GM23338 (cell line): ENCODE data around the gene ZNF555. TPM values are rescaled to one million over a fixed set of nuclear protein-coding genes. Genes with fewer than 3 reads are reported as not detected.

Experiments
- ATAC-seq: fragments of 200-7000 bp; cut with Tn5 transposase; 3 replicates; pipeline ENCODE4 v1.9.1; 2020
- DNase-seq: peaks from one replicate; pipeline ENCODE4 v3.0.0-alpha.2; 2015; ENCODE audit warnings: low spot score
- H2AFZ ChIP-seq: fragments of 200-600 bp; sonication (generic); 2 replicates; pipeline ENCODE4 v1.8.0; 2016; ENCODE audit warnings: antibody characterized with exemption, mild to moderate bottlenecking, moderate library complexity
- H3F3A ChIP-seq: fragments of 200-600 bp; sonication (generic); replicated peaks from 2 replicates; pipeline ENCODE4 v1.8.0; 2017; ENCODE audit warnings: antibody characterized with exemption, mixed run types, low read depth
- H3K27ac ChIP-seq: fragments of 200-600 bp; sonication (generic); 2 replicates; pipeline ENCODE4 v1.6.1; 2016; ENCODE audit warnings: low read depth
- H3K27me3 ChIP-seq: fragments of 200-600 bp; sonication (generic); 2 replicates; pipeline ENCODE4 v1.8.0; 2016; ENCODE audit warnings: mild to moderate bottlenecking, mixed run types, moderate library complexity; ENCODE audit not compliant: insufficient read depth
- H3K36me3 ChIP-seq: fragments of 200-600 bp; sonication (generic); 2 replicates; pipeline ENCODE4 v1.8.0; 2016; ENCODE audit warnings: mild to moderate bottlenecking; ENCODE audit not compliant: insufficient read depth
- H3K4me1 ChIP-seq: fragments of 200-600 bp; sonication (generic); 2 replicates; pipeline ENCODE4 v1.8.0; 2016; ENCODE audit warnings: mild to moderate bottlenecking, moderate library complexity; ENCODE audit not compliant: insufficient read depth
- H3K4me2 ChIP-seq: fragments of 200-600 bp; sonication (generic); 2 replicates; pipeline ENCODE4 v1.7.1; 2017; ENCODE audit warnings: mixed run types
- H3K4me3 ChIP-seq: fragments of 200-600 bp; sonication (generic); 2 replicates; pipeline ENCODE4 v1.6.1; 2016; ENCODE audit warnings: mixed run types
- H3K79me2 ChIP-seq: fragments of 200-600 bp; sonication (generic); replicated peaks from 2 replicates; pipeline ENCODE4 v1.8.0; 2017; ENCODE audit warnings: mild to moderate bottlenecking; ENCODE audit not compliant: insufficient read depth
- H3K9me2 ChIP-seq: fragments of 200-600 bp; sonication (generic); 2 replicates; pipeline ENCODE4 v1.8.0; 2017; ENCODE audit not compliant: insufficient read depth
- H4K20me1 ChIP-seq: fragments of 200-600 bp; sonication (generic); replicated peaks from 2 replicates; pipeline ENCODE4 v1.8.0; 2017; ENCODE audit warnings: mild to moderate bottlenecking; ENCODE audit not compliant: insufficient read depth
- H3K27ac Mint-ChIP-seq: 2 replicates; pipeline ENCODE4 v1.8.0; 2020; ENCODE audit warnings: inconsistent platforms, mild to moderate bottlenecking, moderate library complexity, mixed read lengths
- H3K27me3 Mint-ChIP-seq: 3 replicates; pipeline ENCODE4 v1.8.0; 2022; ENCODE audit warnings: low read depth, mild to moderate bottlenecking, moderate library complexity, mixed read lengths, inconsistent platforms; ENCODE audit not compliant: insufficient read depth, poor library complexity
- H3K36me3 Mint-ChIP-seq: 3 replicates; pipeline ENCODE4 v1.8.0; 2021; ENCODE audit warnings: low read depth, mild to moderate bottlenecking, inconsistent platforms, moderate library complexity, mixed read lengths
- H3K4me1 Mint-ChIP-seq: 3 replicates; pipeline ENCODE4 v1.8.0; 2020; ENCODE audit warnings: mild to moderate bottlenecking, inconsistent platforms, mixed read lengths
- H3K4me3 Mint-ChIP-seq: 3 replicates; pipeline ENCODE4 v1.8.0; 2021; ENCODE audit warnings: moderate library complexity, mild to moderate bottlenecking, inconsistent platforms, mixed read lengths
- H3K9me3 Mint-ChIP-seq: 3 replicates; pipeline ENCODE4 v1.8.0; 2020; ENCODE audit warnings: moderate library complexity, mild to moderate bottlenecking, inconsistent platforms, mixed read lengths
- CREB1 ChIP-seq: fragments of 250-450 bp; sonication (Bioruptor Pico); IDR thresholded peaks from 2 replicates; pipeline ENCODE4 v1.5.0; 2020; ENCODE audit warnings: low read depth, mild to moderate bottlenecking, moderate library complexity
- EZH2 ChIP-seq: fragments of 200-600 bp; sonication (generic); IDR thresholded peaks from one replicate; pipeline ENCODE4 v1.8.0; 2017; ENCODE audit warnings: antibody characterized with exemption, mild to moderate bottlenecking, low read depth; ENCODE audit not compliant: unreplicated experiment
- EZH2phosphoT487 ChIP-seq: fragments of 200-600 bp; sonication (generic); IDR thresholded peaks from one replicate; pipeline ENCODE4 v1.8.1; 2018; ENCODE audit warnings: antibody characterized with exemption; ENCODE audit not compliant: unreplicated experiment
- ZNF331 ChIP-seq: fragments of 250-450 bp; sonication (Bioruptor Pico); IDR thresholded peaks from 2 replicates; pipeline ENCODE4 v1.5.0; 2020; ENCODE audit warnings: low read depth, mild to moderate bottlenecking, moderate library complexity
- ZNF462 ChIP-seq: fragments of 250-450 bp; sonication (Bioruptor Pico); IDR thresholded peaks from 2 replicates; pipeline ENCODE4 v1.5.0; 2020; ENCODE audit warnings: mild to moderate bottlenecking, moderate library complexity
- polyA plus RNA-seq: library from polyadenylated mRNA; unstranded; fragments of >200 nt; fragmentation: Nextera tagmentation; extraction: Ambion mirVana; gene quantifications from 2 replicates; pipeline ENCODE4 v1.2.1, GENCODE V29; 2016
- total RNA-seq: library from RNA; depleted of rRNA; stranded (reverse); fragments of >200 nt; shearing (Covaris generic); gene quantifications from 2 replicates; pipeline ENCODE4 v1.2.3, GENCODE V29; 2014
- TF ChIP-seq, protein P1 (sequence below), 2 experiments: fragments of 200-600 bp in 1 of 2; sonication (generic) in 1 of 2; conservative IDR thresholded peaks; 2 replicates each; pipeline versions ENCODE4 v1.5.1 to v1.6.1; 2016 to 2017; ENCODE audit warnings: antibody characterized with exemption in 2 of 2, low read depth in 2 of 2, mild to moderate bottlenecking in 2 of 2, moderate library complexity in 1 of 2
- TF ChIP-seq, protein P2 (sequence below): IDR thresholded peaks from 2 replicates; pipeline ENCODE4 v1.6.1; 2016; ENCODE audit warnings: antibody characterized with exemption

The ZNF555 gene
- total and polyA plus RNA-seq, 2 experiments from 2014 or later = 3.5 to 7.5 TPM

GRCh38 chr19:2819540-2820111 lies 21.6 kb upstream of the ZNF555 start, which contains the start of gene ZNF554 (continued):
- TF ChIP-seq ZNF462 (CRISPR knock-in tag) = no peak
- TF ChIP-seq, protein P1, sequence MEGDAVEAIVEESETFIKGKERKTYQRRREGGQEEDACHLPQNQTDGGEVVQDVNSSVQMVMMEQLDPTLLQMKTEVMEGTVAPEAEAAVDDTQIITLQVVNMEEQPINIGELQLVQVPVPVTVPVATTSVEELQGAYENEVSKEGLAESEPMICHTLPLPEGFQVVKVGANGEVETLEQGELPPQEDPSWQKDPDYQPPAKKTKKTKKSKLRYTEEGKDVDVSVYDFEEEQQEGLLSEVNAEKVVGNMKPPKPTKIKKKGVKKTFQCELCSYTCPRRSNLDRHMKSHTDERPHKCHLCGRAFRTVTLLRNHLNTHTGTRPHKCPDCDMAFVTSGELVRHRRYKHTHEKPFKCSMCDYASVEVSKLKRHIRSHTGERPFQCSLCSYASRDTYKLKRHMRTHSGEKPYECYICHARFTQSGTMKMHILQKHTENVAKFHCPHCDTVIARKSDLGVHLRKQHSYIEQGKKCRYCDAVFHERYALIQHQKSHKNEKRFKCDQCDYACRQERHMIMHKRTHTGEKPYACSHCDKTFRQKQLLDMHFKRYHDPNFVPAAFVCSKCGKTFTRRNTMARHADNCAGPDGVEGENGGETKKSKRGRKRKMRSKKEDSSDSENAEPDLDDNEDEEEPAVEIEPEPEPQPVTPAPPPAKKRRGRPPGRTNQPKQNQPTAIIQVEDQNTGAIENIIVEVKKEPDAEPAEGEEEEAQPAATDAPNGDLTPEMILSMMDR (conservative IDR thresholded peaks at IDR 0.05; ENCODE audit: low read depth in 2 of 2) = peak; percentile 63 to 81

- H3K4me1 Mint-ChIP-seq = no peaks in the 10 kb centered on the region; the same call in 2 of the 3 replicates
- peak overlapping the region; percentile 95 for H3K4me2 ChIP-seq
- peak; percentile 50 for DNase-seq
- H3K4me3 Mint-ChIP-seq = peak overlapping the region; percentile 90
- peaks cover 20% of the 10 kb centered on the region for H3K36me3 Mint-ChIP-seq
- H3K27ac ChIP-seq = no peak overlapping the region
- H2AFZ ChIP-seq = peak overlapping the region; percentile 86
- H3K9me3 Mint-ChIP-seq = peaks cover 5% of the 10 kb centered on the region; the same call in 2 of the 3 replicates
- H3K4me1 ChIP-seq = no peaks in the 10 kb centered on the region
- peaks cover 1% of the 10 kb centered on the region for H3K27me3 Mint-ChIP-seq
- H3K9me2 ChIP-seq = no peaks in the 10 kb centered on the region
- H3K79me2 ChIP-seq = no peaks in the 10 kb centered on the region
- no peaks in the 10 kb centered on the region for H4K20me1 ChIP-seq
- peak overlapping the region; percentile 91 for H3K4me3 ChIP-seq
- no peaks in the 10 kb centered on the region for H3K36me3 ChIP-seq
- no peak overlapping the region for H3K27ac Mint-ChIP-seq
- H3K27me3 ChIP-seq = no peaks in the 10 kb centered on the region
- H3F3A ChIP-seq = no peaks in the 10 kb centered on the region
- ATAC-seq = peak; percentile 59
- TF ChIP-seq CREB1 (CRISPR knock-in tag) (no peak), EZH2 (no peak), ZNF331 (CRISPR knock-in tag) (no peak), EZH2phosphoT487 (no peak)
- TF ChIP-seq, protein P2, sequence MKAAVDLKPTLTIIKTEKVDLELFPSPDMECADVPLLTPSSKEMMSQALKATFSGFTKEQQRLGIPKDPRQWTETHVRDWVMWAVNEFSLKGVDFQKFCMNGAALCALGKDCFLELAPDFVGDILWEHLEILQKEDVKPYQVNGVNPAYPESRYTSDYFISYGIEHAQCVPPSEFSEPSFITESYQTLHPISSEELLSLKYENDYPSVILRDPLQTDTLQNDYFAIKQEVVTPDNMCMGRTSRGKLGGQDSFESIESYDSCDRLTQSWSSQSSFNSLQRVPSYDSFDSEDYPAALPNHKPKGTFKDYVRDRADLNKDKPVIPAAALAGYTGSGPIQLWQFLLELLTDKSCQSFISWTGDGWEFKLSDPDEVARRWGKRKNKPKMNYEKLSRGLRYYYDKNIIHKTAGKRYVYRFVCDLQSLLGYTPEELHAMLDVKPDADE = no peak
Measured at GRCh38 chr19:2820112-2820702, 21.1 kb upstream of the ZNF555 start.
